Stimulated activated CD4-positive, alpha-beta T cell treated with anti-CD3 and anti-CD28 coated beads, Interleukin-4, amount 100 ng/mL, for 24 hours (primary cell): ENCODE results near the gene TMCC1.
"Not testable (repeated sequence)": the region's sequence is repeated elsewhere in the genome, so short reads cannot be mapped to it uniquely, and the experiment has no call there.

Experiments used
- DNase-seq: peaks from one replicate; pipeline ENCODE4 v3.0.0-alpha.2; 2020

The TMCC1 gene

DNA sequence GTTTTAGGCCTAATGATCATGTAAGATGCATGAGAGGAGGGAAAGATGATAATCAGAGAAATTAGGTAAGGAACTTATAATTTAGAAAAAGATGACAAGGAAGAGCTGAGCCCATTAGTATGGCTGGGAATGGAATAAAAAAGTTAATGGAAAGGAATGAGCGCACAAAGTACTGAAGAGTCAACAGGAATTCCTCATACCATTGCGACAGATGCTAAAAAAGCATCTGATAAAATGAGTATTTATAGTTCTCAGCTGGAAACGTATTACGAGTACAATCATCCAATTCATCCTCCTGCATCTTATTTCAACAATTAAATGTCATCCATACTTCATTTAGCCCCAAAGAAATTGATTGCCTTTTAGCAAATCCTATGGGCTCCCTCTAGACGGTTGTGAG is 58.9 kb downstream of the TMCC1 start:
- no peak for DNase-seq

DNA sequence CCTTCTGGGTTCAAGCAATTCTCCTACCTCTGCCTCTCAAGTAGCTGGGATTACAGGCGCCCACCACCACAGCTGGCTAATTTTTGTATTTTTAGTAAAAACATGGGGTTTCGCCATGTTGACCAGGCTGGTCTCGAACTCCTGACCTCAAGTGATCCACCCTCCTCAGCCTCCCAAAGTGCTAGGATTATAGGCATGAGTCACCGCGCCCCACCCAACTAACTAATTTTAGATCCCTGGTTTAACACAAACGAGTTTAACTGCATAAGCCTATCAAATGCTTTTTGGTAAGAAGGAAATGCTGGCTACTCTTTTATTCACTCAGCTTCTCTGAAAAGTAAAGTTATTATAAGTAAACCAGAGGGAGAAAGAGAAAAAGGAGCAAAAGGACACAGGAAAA is 61.6 kb downstream of the TMCC1 start:
- not testable (repeated sequence) for DNase-seq

DNA sequence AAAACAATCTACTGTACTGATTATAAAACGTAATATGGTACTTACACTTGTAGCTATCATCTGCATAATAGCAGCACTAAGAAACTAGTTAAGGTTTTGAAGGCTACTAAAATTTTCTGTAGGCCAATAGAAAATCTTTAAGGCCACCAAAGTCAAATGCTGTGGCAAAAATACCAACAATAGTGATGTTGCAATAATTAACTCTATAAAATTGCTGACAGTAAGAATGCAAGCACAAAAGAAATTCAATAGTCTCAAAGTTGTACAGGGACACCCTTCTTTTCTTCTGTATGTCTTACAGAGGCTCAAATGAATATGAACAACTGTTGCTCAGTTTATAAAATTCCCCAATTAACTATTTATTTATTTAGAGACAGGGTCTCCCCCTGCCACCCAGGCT is 62.0 kb downstream of the TMCC1 start:
- no peak for DNase-seq

DNA sequence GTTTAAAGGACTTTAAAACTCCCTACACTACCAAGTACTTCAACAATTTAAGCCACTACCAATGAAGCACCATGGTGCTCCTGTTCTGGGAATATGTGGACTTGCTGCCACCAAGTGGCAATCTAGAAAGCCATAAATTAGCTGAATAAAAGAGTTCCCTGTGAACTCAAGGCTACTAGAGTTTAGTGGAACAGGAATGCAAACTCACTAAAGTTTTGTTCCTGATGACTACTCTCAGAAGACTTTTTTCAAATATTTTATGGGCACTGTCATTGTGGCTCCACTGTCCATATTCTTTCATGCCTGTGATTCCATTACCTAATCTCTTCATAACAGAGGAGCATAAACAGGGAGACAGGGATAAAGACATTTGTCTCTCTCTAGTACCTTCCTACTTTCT is 63.9 kb downstream of the TMCC1 start:
- peak; percentile 19 for DNase-seq

DNA sequence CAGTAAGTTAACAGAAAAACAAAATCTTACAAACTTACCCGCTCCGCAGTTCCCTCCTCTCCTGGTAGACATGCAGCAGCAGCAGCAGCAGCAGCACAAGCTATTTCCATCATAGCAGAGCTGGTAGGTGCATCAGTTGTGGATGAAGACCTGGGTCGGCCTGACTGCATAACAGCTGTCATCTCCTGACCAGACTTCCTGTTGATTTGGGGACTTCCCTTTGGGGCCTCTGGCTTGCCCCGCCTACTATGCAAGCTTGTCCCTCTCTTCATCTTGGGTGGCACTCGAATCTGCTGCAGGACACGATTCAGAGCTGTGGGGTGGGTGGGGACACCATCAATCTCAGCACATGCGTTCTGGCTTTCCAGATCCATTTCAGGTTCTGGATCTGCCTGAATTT is 65.7 kb downstream of the TMCC1 start:
- peak; percentile 18 for DNase-seq

DNA sequence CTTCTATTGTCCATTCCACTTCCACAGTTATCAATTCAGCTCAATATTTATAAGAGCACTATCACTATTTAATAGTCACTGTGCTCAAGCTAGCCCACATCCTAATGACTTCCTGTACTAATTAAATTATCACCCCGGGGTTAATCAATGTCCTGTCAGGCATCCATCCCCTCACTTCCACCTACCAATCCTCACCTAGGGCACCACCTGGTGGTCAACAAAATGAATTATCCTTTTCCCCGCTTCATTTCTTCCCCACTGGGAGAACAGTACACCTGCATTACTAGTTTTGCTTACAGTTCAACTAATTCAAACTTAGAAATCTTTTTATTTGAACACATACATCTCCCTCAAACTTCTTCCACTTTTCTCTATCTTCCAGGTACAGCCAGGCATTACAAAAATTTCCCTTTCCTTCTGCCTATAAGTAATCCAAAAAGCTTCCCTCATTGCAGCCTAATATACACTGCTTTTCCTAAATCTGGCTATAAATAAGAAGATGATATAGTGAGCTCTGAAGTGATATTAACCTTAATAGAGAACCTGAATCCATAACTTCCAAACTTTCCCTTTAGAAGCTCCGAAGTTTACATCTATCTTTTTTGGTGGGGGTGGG is 68.5 kb downstream of the TMCC1 start:
- peak; percentile 56 for DNase-seq

DNA sequence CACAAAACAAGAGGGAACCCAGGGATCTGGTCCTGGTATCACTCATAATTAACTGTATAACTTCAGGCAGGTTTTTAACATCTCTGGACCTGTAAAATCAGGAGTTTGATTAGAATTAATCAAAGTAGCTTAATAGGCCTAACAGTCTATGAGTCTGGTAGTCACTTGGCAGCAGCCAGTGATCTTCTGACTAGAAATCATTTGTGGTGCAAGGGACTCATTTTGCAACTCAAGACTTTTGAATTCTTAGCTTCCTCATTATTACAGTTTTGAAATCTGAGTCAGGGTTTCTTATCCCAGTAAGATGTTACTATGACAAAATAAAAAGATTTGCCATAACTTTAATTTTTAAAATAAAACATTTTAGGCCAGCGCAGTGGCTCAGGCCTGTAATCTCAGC is 70.8 kb downstream of the TMCC1 start:
- DNase-seq = no peak

DNA sequence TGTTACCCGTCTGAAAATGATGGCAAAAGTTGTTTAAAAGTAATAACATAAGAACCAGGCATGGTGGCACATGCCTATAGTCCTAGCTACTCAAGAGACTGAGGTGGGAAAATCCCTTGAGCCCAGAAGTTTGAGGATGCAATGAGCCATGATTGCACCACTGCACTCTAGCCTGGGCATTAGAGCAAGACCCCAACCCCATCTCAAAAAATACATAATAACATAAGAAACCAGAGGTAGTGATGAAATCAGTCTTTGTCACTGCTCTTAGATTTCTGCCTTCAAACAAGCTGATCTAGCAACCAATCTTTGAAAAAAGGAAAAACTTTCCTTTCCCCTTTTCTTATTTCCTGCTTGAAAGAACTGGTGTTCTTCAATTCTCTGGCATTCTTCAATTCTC is 71.3 kb downstream of the TMCC1 start:
- DNase-seq = no peak

DNA sequence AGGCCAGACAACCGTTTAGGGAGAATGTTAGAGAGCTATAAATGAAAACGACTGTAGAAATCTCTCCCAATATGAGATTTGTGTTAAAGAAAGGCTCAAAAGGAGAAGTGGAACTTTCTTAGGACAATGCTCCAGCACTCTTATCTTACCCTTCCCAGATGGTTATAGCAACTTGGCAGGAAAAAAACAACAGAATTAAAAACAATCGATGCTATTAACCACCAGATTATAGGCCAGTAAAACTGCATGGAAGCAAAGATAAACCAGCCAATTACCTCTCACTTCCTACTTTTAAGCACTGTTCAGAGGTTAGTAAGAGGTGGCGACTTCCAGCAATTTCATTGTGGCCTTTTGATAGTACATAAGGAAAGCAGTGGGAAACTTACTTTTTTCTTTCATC is 72.9 kb downstream of the TMCC1 start:
- DNase-seq = no peak

DNA sequence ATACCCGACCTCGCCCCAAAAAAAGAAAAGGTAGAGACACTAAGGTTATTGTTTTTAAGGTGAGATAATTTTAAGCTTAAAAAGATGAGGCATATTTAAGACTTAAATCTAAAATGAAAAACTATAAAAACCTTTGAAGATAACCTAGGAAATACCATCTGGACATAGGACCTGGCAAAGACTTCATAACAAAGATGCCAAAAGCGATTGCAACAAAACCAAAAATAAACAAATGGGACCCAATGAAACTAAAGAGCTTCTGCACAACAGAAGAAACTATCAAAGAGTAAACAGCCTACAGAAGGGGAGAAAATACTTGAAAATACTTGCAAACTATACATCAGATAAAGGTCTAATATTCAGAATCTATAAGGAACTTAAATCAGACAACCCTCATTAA is 80.9 kb downstream of the TMCC1 start:
- DNase-seq = no peak

DNA sequence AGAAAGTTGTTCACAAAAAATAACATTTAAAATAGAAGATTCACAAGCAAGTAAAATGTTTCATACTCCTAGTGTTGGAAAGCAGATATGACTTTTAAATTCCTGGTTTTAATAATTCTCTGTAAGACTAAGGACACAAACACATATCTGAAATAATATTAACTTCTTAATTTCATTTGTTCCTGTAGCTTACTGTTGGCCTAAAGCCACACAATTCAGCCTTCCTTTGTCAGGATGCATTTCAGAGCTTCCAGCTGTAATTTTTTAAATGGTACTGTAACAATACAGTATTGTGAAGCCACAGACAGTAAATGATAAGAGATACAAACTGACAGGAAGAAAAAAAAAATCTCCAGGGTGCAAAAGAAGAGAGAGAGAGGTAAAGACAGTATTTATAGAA is 84.2 kb downstream of the TMCC1 start:
- DNase-seq = no peak

DNA sequence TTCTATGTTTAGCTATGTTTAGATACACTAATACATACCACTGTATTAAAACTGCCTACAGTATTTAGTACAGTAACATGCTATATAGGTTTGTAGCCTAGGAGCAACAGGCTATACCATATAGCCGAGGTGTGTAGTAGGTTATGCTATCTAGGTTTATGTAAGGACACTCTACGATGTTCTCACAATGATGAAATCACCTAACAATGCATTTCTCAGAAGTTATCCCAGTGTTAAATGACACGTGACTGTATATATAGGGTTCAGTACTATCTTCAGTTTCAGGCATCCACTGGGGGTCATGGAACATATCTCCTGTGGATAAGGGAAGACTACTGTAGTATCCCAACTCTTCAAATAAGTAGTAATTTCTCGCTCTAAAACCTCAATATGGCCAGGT is 97.4 kb downstream of the TMCC1 start:
- DNase-seq = no peak

DNA sequence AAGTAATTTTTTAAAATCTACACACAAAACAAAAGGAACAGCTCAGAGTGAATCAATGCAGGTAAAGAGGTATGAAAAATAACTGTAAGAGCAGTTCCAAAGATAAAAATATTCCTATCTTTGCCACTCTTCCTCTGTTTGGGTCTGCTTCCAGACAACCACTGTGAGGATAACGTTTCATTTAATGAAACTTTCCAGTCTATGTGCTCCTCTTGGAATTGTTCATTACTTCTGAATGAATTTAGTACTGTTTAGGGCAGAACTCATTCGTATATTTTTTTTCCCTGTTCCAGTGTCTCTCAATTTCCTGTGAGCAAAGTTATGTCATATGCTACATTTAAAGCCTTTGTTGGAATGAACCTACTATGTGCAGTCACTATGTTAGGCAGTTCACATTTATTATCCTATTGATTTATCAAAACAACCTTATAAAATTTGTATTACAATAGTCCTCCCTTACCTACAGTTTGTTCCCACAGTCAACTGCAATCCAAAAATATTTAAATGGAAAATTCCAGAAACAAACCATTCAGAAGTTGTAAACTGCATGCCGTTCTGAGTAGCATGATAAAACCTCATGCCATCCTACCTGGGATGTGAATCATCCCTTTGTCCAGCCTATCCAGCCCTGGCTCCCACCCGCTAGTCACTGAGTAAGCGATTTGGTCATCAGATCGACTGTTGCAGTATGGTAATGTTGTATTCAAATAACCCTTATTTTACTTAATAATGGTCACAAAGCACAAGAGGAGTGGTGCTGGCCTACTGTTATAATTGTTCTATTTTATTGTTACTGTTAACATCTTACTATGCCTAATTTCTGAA is 98.1 kb downstream of the TMCC1 start:
- no peak for DNase-seq

DNA sequence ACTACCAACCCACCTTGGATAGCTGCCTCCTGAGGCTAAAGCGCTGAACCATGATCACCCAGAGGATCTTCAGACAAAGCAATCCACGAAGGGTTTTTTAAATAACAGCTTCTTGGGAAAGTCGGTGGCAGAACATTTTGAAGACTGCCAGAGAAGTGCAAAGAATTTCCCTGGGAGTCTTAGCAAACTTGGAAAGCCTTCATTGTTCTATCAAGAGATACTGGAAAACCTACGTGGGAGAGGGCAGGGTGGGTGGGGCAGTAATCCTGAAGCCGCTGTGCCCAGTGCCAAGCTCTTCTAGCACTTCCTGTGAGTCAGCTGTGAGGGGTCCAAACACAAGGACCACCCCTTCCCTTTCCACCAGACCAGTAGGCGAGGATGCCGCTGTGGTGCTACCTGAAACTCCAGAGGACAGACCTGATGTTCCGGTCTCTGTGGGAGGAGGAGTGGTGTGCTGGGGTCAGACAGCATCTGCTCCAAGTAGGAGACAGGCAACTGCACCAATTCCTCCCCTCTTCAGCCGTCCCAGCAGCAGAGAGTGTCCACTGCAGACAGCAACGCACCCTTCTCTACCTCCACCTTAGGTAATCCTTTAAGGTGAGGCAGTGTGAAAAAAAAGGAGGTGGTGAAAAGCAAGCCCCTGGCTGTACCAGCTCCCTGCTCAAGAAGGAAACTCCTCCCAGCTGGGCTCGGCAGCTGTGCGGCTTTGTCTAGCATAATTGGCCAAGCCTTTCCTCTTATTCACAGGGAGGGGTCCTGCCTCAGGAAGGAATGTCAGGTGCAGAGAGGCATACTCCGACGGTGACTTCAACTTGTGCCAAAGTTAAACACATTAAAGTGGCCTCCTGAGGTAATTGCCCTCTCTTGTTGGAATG is 99.0 kb downstream of the TMCC1 start:
- DNase-seq = no peak

DNA sequence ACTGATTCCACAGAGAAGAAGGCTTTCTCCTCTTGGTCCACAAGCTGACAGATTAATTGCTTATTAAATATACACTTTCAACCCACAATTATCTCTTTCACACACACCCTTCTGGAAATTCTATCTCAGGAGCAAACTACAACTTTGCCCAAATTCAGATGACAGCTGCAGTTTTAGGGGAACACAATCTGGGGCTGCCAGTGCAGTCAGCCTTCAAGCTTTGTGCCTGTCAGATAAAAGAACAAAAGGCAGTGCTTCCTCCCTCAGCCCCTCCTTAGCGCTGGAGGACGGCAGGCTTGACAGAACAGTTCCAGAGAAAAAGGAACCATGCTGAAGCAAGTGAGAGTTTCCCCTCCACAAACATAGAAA is 99.6 kb downstream of the TMCC1 start:
- no peak for DNase-seq

DNA sequence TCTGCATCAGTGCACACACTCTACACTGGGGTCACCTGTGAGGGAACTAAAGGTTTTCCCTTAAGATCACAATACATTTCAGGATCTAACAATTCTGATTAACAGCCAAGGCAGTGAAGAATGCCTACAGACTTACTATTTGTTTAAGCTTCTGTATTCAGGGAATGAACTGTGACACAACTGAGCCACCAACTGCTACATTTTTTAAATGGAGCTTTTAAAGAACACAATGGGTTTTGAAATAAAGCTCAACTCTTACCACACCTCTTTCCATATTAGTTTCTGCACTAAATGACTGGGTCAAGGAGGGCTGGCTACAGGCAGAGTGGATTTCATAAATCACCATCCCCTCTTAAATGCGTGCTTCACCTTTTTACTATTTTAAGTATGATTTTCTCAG is 100.2 kb downstream of the TMCC1 start:
- no peak for DNase-seq

DNA sequence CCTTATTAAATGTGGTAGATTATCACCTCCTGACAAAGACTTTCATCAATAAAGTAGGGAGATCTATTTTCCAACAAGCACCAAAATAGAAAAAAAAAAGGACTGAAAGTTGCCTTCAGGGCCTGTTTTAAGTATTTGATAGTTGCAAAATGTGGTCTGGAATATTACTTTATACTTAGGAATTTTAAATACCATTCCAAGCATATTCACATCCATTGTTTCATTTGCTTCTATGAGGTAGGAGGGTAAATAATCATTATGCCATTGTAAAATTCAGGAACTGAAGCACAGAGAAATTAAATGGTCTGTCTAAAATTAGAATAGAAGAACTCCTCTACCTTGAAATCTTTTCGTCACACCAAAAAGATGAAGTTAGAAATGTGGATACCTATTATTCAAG is 110.0 kb downstream of the TMCC1 start:
- DNase-seq = no peak

DNA sequence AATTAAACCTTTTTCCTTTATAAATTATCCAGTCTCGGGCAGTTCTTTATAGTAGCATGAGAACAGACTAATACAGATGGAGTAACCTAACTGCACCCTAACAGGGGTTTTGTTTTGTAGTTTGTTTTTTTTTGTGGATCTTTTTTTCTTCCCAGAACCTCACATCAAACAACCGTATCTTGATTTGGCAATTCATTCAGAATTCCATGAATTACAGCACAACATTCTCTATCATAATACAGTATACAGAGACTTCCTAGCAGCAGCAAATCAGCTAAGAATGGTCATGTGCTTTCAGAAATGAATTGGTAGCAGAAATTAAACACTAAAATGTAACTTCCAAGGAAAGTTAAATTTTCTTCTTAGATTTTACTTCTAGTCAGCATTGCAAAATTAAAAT is 114.6 kb downstream of the TMCC1 start:
- DNase-seq = no peak

DNA sequence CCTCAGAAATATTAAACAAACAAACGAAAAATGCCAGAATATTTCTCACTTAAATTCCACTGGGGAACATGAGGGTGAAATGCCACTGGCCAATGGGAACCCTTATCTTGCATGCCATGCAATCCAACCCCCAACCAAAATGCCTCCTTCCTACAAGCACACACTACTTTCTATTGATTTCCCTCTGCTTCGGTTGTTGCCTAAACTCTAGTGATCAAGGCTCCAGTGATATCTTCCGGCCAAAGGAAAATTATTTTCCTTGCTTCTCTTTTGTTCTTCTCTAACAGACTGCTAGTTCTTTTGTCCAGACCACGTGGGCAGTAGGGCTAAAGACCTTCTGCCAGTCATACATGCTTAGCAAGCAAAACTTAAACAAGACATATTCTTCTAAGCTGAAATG is 115.7 kb downstream of the TMCC1 start:
- DNase-seq = no peak

DNA sequence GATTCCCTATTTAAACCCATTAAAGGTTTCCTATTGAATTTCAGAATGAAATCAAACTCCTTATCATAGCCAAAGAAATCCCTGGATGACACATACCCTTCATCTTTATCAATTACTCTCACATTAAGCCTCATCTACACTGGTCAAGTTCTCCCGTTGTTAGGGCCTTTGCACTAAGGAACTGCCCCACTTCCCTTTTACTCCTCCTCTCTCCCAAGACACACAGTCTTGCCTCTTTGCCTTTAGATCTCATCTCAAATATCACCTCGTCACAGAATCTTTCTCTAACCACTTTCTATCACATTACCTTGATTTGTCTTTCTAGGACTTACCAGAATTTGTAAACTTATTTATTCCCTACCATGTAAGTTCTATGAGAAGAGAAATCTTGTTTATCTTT is 117.6 kb downstream of the TMCC1 start:
- no peak for DNase-seq

DNA sequence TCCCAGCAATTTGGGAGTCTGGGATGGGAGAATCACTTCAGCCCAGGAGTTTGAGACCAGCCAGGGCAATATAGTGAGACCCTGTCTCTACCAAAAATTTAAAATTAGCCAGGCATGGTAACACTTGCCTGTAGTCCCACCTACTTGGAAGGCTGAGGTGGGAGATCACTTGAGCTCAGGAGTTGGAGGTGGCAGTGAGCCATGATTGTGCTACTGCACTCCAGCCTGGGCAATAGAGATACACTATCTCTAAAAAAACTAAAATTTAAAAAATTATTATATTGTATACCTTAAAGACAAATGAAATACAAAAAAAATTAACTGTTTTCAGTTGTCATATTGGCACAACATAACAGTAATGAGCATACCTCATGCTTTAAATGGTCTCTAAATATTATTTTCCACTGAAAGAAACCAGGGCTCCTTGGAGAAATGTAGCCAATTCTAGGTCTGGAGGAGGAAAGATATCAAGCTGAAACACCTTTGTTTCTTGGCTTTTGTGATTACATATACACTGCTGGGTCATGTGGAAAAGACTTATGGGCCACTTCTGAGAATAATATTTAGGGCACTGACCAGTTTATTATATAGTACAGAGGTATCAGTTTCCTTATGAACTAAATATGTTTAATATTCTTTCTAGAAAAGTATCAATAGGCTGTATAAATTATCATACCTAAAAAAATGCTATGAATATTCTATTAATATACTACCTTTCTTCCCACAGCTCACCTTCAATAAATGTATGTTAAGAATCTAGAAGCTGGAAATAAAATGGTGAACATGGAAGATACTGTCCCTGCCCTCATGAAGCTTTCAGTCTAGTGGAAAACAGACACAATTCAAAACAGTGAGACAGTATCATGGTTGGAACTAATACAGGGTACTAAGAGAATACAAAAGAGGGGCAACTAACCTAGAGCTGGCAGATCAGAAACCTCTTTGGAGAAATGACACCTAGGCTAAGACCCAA is 119.5 kb downstream of the TMCC1 start:
- no peak for DNase-seq

DNA sequence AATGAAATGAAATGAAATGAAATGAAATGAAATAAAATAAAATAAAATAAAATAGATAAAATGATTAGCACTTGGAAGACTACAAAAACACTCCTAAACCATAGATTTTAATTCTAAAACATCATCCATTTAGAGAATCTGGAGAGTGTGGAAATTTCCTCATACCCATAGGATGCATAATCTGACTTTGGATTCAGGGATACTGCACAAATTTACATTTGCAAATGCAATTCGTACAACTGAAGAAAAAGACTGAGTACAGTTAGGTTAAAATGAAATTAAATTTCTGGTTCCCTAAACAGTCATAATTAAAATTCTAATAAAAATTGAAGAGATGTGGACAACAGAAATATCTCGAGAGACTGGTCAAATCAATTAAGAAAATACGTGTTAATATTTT is 122.9 kb downstream of the TMCC1 start:
- DNase-seq = no peak

DNA sequence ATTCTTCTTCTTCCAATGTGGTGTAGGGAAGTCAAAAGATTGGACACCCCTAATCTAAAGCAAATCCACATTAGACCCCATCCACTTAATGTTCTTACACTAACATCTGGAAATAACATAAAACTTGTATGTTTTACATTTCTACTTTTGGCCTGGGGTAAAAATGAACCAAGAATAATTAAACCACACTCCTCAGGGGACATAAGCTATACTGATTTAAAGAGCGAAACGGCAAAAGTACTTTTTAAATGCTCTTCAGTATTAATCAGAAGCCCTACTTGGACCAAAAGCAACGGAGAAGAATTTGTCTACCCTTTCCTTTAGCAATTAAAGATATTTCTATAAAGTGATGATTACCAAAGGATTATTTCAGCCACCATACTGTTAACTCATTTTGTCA is 123.9 kb downstream of the TMCC1 start:
- DNase-seq = no peak
